Thymus (tissue), 11 donors: ENCODE measurements around the gene TRIP13. TPM values are rescaled to one million over a fixed set of nuclear protein-coding genes. Genes with fewer than 3 reads are reported as not detected.

Experiments used
- DNase-seq, 9 donors: peaks; one replicate each; pipeline ENCODE4 v3.0.0-alpha.2; 2013; ENCODE audit warnings: low spot score in 9 of 9, low read depth in 6 of 9, missing footprints in 1 of 9
- H3K27ac ChIP-seq, 2 donors: one replicate each; pipeline ENCODE4 v1.5.1; 2013; ENCODE audit warnings: control low read depth in 1 of 2, low read depth in 1 of 2, low read length in 1 of 2, mild to moderate bottlenecking in 1 of 2, moderate library complexity in 1 of 2
- H3K27me3 ChIP-seq, 2 donors: one replicate each; pipeline ENCODE4 v1.5.1; 2013; ENCODE audit warnings: low read length in 1 of 2; ENCODE audit not compliant: control insufficient read depth in 2 of 2, insufficient read depth in 1 of 2
- H3K36me3 ChIP-seq, 2 donors: one replicate each; pipeline ENCODE4 v1.5.1; 2013; ENCODE audit warnings: low read length in 1 of 2, mild to moderate bottlenecking in 1 of 2, moderate library complexity in 1 of 2; ENCODE audit not compliant: control insufficient read depth in 2 of 2, insufficient read depth in 2 of 2
- H3K4me1 ChIP-seq, 2 donors: one replicate each; pipeline ENCODE4 v1.5.1; 2013; ENCODE audit warnings: low read length in 2 of 2; ENCODE audit not compliant: control insufficient read depth in 2 of 2, insufficient read depth in 2 of 2
- H3K4me3 ChIP-seq, 2 donors: one replicate each; pipeline ENCODE4 v1.5.1; 2013; ENCODE audit warnings: low read length in 2 of 2, control low read depth in 1 of 2, mild to moderate bottlenecking in 1 of 2
- H3K9me3 ChIP-seq, 2 donors: one replicate each; pipeline ENCODE4 v1.5.1; 2013; ENCODE audit warnings: low read length in 1 of 2, mild to moderate bottlenecking in 1 of 2; ENCODE audit not compliant: control insufficient read depth in 2 of 2, insufficient read depth in 1 of 2
- WGBS: extraction: QIAGEN DNeasy Blood & Tissue Kit; methylation state at CpG from one replicate; pipeline ENCODE4 v1.1.7; 2013; 5-methylcytosine and 5-hydroxymethylcytosine counted together
- polyA plus RNA-seq: library from polyadenylated mRNA; stranded (reverse); fragments of 200-250 nt; gene quantifications from one replicate; pipeline ENCODE4 v1.2.3, GENCODE V29; 2013
- total RNA-seq: library from RNA; stranded (reverse); fragments of 120-200 nt; gene quantifications from one replicate; pipeline ENCODE4 v1.2.4, GENCODE V29; 2013
- donor health status: healthy.

Gene TRIP13
- total and polyA plus RNA-seq, 2 donors: 2.1 to 12.9 TPM

GRCh38 chr5:944992-945685 is 52.5 kb downstream of the TRIP13 start:
- Histone ChIP-seq H3K4me1 (peaks cover 24 to 39% of the 10 kb centered on the region in 2 donors), H3K27me3 (peaks cover 0 to 28% of the 10 kb centered on the region in 2 donors), H3K36me3 (no peaks in the 10 kb centered on the region), H3K9me3 (peaks cover 0 to 1% of the 10 kb centered on the region in 2 donors), H3K27ac (no peak overlapping the region), H3K4me3 (no peak overlapping the region)
- 89% methylated on average over 12 of the region's 12 CpGs for WGBS
- no peak for DNase-seq

- Histone ChIP-seq H3K4me3 (no peak overlapping the region), H3K27me3 (peaks cover 0 to 28% of the 10 kb centered on the region in 2 donors), H3K9me3 (peaks cover 1% of the 10 kb centered on the region in 2 donors), H3K27ac (no peak overlapping the region), H3K36me3 (no peaks in the 10 kb centered on the region), H3K4me1 (peaks cover 24 to 39% of the 10 kb centered on the region in 2 donors)
- WGBS: 41% methylated on average over 24 of the region's 24 CpGs
- peak in 2 of 9 donors; percentile 32 to 48 for DNase-seq
These were observed 53.2 kb downstream of the TRIP13 start for GRCh38 chr5:945691-946551.

- WGBS: 86% methylated on average over 30 of the region's 30 CpGs
- Histone ChIP-seq H3K36me3 (no peaks in the 10 kb centered on the region), H3K4me1 (peaks cover 24 to 39% of the 10 kb centered on the region in 2 donors), H3K27me3 (peaks cover 0 to 28% of the 10 kb centered on the region in 2 donors), H3K9me3 (peaks cover 1 to 12% of the 10 kb centered on the region in 2 donors), H3K4me3 (no peak overlapping the region), H3K27ac (no peak overlapping the region)
- DNase-seq: no peak
These were observed 54.3 kb downstream of the TRIP13 start for GRCh38 chr5:946720-947625.

GRCh38 chr5:947626-948471 is 55.2 kb downstream of the TRIP13 start:
- Histone ChIP-seq H3K4me3 (no peak overlapping the region), H3K36me3 (no peaks in the 10 kb centered on the region), H3K27ac (no peak overlapping the region), H3K9me3 (peaks cover 1 to 14% of the 10 kb centered on the region in 2 donors), H3K27me3 (peaks cover 0 to 28% of the 10 kb centered on the region in 2 donors), H3K4me1 (peaks cover 24 to 39% of the 10 kb centered on the region in 2 donors)
- WGBS: 62% methylated on average over 19 of the region's 19 CpGs
- DNase-seq: no peak

DNA sequence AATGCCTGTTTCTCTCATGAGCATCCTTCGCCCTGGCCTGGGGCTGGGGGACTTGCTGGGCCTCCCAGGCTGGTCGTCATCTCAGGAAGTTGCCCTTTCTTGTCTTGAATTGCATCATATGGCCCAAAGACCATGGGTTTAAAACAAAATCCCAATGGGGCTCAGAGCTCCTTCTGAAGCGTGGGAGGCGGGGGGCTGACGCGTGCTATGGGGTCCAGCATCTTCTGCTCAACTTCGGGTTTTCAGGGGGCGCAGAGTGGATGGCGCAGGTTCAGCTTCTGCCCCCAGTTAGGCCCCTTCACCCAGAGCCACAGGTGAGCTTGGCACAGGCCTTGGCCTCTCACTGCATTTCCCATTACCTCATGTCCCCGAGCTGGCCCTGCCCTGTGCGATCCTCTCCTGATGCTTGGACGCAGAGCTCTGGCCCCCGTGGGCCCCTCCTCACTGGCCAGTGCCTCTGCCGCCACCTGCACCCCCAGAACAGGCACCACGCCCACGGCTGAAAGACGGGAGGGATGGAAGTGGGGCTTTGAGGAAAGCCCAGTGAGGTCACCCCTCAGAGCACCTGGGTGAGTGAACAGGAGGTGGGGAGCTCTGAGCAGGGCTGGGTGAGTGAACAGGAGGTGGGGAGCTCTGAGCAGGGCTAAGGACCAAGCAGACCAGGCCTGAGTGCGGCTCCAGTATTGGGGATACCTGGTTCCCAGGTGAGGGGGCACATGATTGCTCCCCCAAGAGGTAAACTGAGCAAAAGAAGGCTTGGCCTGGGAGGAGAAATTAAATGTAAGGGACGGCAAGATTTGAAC is 56.0 kb downstream of the TRIP13 start:
- H3K9me3 ChIP-seq: peaks cover 0 to 14% of the 10 kb centered on the region in 2 donors

DNA sequence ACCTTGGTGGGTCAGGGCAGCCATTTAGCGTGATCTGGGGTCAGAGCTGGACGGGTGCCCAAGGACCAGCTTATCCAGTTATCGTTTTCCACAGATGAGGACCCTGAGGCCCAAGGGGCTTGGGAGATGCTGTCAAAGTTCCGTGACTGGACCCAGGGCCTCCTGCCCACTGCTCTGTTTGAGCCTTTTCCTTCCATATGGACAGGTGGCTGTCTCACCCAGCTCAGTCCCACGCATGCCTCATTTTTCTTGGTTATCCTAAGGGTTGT is 56.5 kb downstream of the TRIP13 start:
- 96% methylated on average over 5 of the region's 5 CpGs for WGBS
- DNase-seq: no peak
- no peak overlapping the region for H3K27ac ChIP-seq
- H3K4me3 ChIP-seq: no peak overlapping the region
- H3K36me3 ChIP-seq: no peaks in the 10 kb centered on the region
- peaks cover 0 to 28% of the 10 kb centered on the region in 2 donors for H3K27me3 ChIP-seq
- H3K9me3 ChIP-seq: peaks cover 0 to 14% of the 10 kb centered on the region in 2 donors
- peaks cover 16 to 37% of the 10 kb centered on the region in 2 donors for H3K4me1 ChIP-seq

More for the DNA sequence above, 56.0 kb downstream of the TRIP13 start:
- no peak for DNase-seq
- Histone ChIP-seq H3K27ac (no peak overlapping the region), H3K4me1 (peaks cover 21 to 40% of the 10 kb centered on the region in 2 donors), H3K4me3 (no peak overlapping the region), H3K27me3 (peaks cover 0 to 28% of the 10 kb centered on the region in 2 donors), H3K36me3 (no peaks in the 10 kb centered on the region)
- 93% methylated on average over 19 of the region's 19 CpGs for WGBS

DNA sequence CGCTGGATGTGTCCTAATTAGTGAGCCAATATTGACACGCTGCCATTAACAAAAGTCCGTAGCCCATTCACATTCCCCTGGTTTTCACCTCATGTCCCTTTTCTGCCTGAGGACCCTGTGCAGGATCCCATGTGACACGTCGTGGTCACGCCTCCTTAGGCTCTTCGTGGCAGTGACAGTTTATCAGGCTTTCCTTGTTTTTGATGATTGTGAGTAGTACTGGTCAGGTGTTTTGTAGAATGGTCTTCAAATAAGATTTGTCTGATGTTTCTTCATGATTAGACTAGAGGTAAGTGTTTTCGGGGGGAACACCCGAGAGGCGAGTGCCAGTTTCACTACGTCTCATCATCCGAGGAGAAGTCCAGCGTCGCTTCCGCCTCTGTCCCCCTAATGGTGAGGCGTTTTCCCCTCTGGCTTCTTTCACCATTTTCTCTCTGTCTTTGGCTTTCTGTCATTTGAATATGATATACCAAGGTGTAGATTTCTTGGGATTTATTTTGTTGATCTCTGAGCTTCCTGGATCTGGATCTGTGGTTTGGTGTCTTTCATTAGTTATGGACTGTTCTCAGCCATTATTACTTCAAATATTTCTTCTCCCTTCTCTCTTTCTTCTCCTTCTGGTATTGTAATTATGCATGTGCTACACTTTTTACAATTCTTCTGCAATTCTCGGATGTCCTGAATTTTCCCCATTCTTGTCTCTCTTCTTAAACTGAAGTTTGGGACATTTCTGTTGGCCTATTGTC is 57.3 kb downstream of the TRIP13 start:
- H3K9me3 ChIP-seq: peaks cover 0 to 14% of the 10 kb centered on the region in 2 donors
- no peak for DNase-seq
- no peak overlapping the region for H3K27ac ChIP-seq
- no peaks in the 10 kb centered on the region for H3K36me3 ChIP-seq
- no peak overlapping the region for H3K4me3 ChIP-seq
- 94% methylated on average over 17 of the region's 17 CpGs for WGBS
- H3K27me3 ChIP-seq: peaks cover 0 to 26% of the 10 kb centered on the region in 2 donors
- H3K4me1 ChIP-seq: peaks cover 16 to 35% of the 10 kb centered on the region in 2 donors
